ENCODE measurements around the gene OR10A6. TPM values are rescaled to one million over a fixed set of nuclear protein-coding genes. Genes with fewer than 3 reads are reported as not detected.

The OR10A6 gene
- total RNA-seq, 1 donor, result under 0.01 TPM

GRCh38 chr11:7955191-7955590 lies 24.1 kb upstream of the OR10A6 start:
- Histone ChIP-seq H3K4me3 (ENCODE audit: insufficient read depth, low read length) (no peak overlapping the region), H3K9me3 (ENCODE audit: low read depth, low read length) (no peaks in the 10 kb centered on the region), H3K27ac (ENCODE audit: low read depth, low read length) (no peak overlapping the region), H3K27me3 (ENCODE audit: insufficient read depth, low read length) (no peaks in the 10 kb centered on the region), H4K20me1 (ENCODE audit: insufficient read depth, low read length) (no peaks in the 10 kb centered on the region), H3K4me2 (ENCODE audit: insufficient read depth, low read length) (no peak overlapping the region), H2AFZ (ENCODE audit: low read length) (no peak overlapping the region), H3K4me1 (ENCODE audit: insufficient read depth, low read length) (no peaks in the 10 kb centered on the region), H3K79me2 (ENCODE audit: insufficient read depth, low read length) (no peaks in the 10 kb centered on the region), H3K36me3 (ENCODE audit: insufficient read depth, low read length) (no peaks in the 10 kb centered on the region)
- TF ChIP-seq, protein P1, sequence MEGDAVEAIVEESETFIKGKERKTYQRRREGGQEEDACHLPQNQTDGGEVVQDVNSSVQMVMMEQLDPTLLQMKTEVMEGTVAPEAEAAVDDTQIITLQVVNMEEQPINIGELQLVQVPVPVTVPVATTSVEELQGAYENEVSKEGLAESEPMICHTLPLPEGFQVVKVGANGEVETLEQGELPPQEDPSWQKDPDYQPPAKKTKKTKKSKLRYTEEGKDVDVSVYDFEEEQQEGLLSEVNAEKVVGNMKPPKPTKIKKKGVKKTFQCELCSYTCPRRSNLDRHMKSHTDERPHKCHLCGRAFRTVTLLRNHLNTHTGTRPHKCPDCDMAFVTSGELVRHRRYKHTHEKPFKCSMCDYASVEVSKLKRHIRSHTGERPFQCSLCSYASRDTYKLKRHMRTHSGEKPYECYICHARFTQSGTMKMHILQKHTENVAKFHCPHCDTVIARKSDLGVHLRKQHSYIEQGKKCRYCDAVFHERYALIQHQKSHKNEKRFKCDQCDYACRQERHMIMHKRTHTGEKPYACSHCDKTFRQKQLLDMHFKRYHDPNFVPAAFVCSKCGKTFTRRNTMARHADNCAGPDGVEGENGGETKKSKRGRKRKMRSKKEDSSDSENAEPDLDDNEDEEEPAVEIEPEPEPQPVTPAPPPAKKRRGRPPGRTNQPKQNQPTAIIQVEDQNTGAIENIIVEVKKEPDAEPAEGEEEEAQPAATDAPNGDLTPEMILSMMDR (IDR thresholded peaks at IDR 0.05; ENCODE audit: extremely low read depth, low read depth, low read length), result no peak
- no peak for DNase-seq (ENCODE audit: insufficient read length, low spot score, missing footprints)

DNA sequence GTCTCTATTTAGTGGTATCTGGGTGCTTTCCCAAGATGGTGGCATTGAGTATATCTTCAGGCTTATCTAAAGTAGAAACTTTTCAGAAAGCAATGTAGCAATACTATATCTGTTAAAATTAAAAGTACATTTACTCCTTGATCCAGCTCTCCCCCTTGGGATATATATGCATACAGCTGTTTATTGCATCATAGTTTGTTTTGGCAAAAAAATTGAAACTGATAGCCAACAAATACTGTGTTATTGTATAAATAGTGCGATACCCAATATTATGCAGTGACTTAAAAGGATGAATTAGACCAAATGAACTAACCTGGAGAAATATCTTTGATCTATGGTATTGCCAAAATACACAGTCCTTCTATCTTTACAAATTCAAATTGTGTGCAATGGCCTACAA lies 18.9 kb upstream of the OR10A6 start:
- no peaks in the 10 kb centered on the region for H3K79me2 ChIP-seq (ENCODE audit: insufficient read depth, low read length)

GRCh38 chr11:7944123-7944522 lies 13.1 kb upstream of the OR10A6 start:
- no peak overlapping the region for H3K27ac ChIP-seq (ENCODE audit: low read depth, low read length)
- no peaks in the 10 kb centered on the region for H3K4me1 ChIP-seq (ENCODE audit: insufficient read depth, low read length)
- H3K4me2 ChIP-seq (ENCODE audit: insufficient read depth, low read length), result no peak overlapping the region
- H3K79me2 ChIP-seq (ENCODE audit: insufficient read depth, low read length), result no peaks in the 10 kb centered on the region
- no peak for DNase-seq (ENCODE audit: insufficient read length, low spot score, missing footprints)
- H3K36me3 ChIP-seq (ENCODE audit: insufficient read depth, low read length), result no peaks in the 10 kb centered on the region
- H4K20me1 ChIP-seq (ENCODE audit: insufficient read depth, low read length), result no peaks in the 10 kb centered on the region
- no peaks in the 10 kb centered on the region for H3K27me3 ChIP-seq (ENCODE audit: insufficient read depth, low read length)
- peaks cover 6% of the 10 kb centered on the region for H3K9me3 ChIP-seq (ENCODE audit: low read depth, low read length)
- no peak overlapping the region for H3K4me3 ChIP-seq (ENCODE audit: insufficient read depth, low read length)
- no peak overlapping the region for H2AFZ ChIP-seq (ENCODE audit: low read length)
- TF ChIP-seq, protein P1 (IDR thresholded peaks at IDR 0.05; ENCODE audit: extremely low read depth, low read depth, low read length), result no peak

More for the DNA sequence above, 18.9 kb upstream of the OR10A6 start:
- no peak overlapping the region for H3K4me3 ChIP-seq (ENCODE audit: insufficient read depth, low read length)
- H3K9me3 ChIP-seq (ENCODE audit: low read depth, low read length), result no peaks in the 10 kb centered on the region
- H3K4me1 ChIP-seq (ENCODE audit: insufficient read depth, low read length), result no peaks in the 10 kb centered on the region
- no peak for DNase-seq (ENCODE audit: insufficient read length, low spot score, missing footprints)
- no peaks in the 10 kb centered on the region for H4K20me1 ChIP-seq (ENCODE audit: insufficient read depth, low read length)
- no peak overlapping the region for H2AFZ ChIP-seq (ENCODE audit: low read length)
- no peak overlapping the region for H3K27ac ChIP-seq (ENCODE audit: low read depth, low read length)
- H3K36me3 ChIP-seq (ENCODE audit: insufficient read depth, low read length), result no peaks in the 10 kb centered on the region
- no peaks in the 10 kb centered on the region for H3K27me3 ChIP-seq (ENCODE audit: insufficient read depth, low read length)
- H3K4me2 ChIP-seq (ENCODE audit: insufficient read depth, low read length), result no peak overlapping the region
- TF ChIP-seq, protein P1 (IDR thresholded peaks at IDR 0.05; ENCODE audit: extremely low read depth, low read depth, low read length), result no peak

DNA sequence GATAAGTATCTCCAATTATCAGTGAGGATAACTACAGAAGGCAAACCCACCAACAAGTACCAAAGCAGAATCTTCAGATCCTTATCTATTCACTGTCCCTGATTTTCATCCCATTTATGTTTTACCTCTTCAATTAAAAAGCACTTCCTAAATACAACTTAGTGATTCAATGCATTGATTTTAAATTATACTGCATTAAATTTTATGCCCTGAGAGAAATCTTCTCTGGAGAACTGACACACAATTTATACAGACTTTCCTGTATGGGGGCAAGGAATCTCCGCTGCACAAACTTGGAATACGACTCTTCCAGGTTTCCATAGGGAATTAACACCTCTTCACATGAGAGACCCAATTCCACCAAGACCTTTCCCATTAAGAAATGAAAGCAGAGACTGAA lies 10.5 kb upstream of the OR10A6 start, which contains the start of gene OR10A3:
Gene OR10A3, minus strand, starts transcription at position 101 of the 400 bp plus-strand sequence. CDS start 2,188 bp downstream, outside the sequence.
- peak within 1 kb of the TSS; percentile 21 for H2AFZ ChIP-seq (ENCODE audit: low read length)
- no peak within 1 kb of the TSS for H3K4me2 ChIP-seq (ENCODE audit: insufficient read depth, low read length)

More for the DNA sequence above, 10.5 kb upstream of the OR10A6 start, which contains the start of gene OR10A3:
- no peak for DNase-seq (ENCODE audit: insufficient read length, low spot score, missing footprints)
- no peak within 1 kb of the TSS for H3K27ac ChIP-seq (ENCODE audit: low read depth, low read length)
- no peaks in the 10 kb centered on the region for H4K20me1 ChIP-seq (ENCODE audit: insufficient read depth, low read length)
- H3K4me1 ChIP-seq (ENCODE audit: insufficient read depth, low read length), result no peaks in the 10 kb centered on the region
- H3K4me3 ChIP-seq (ENCODE audit: insufficient read depth, low read length), result no peak within 1 kb of the TSS
- TF ChIP-seq, protein P1 (IDR thresholded peaks at IDR 0.05; ENCODE audit: extremely low read depth, low read depth, low read length), result no peak
- peaks cover 6% of the 10 kb centered on the region for H3K9me3 ChIP-seq (ENCODE audit: low read depth, low read length)
- H3K27me3 ChIP-seq (ENCODE audit: insufficient read depth, low read length), result no peaks in the 10 kb centered on the region
- H3K79me2 ChIP-seq (ENCODE audit: insufficient read depth, low read length), result no peaks in the 10 kb centered on the region
- no peaks in the 10 kb centered on the region for H3K36me3 ChIP-seq (ENCODE audit: insufficient read depth, low read length)
